GM19043 (cell line): ENCODE data around the gene ARL8B.

Experiments
- ATAC-seq: cut with Tn5 transposase; IDR thresholded peaks from one replicate; pipeline ENCODE4 v1.9.1; 2021; ENCODE audit warnings: low read depth; ENCODE audit not compliant: unreplicated experiment

The ARL8B gene

GRCh38 chr3:5185093-5185673 is 63.1 kb downstream of the ARL8B start:
- no peak for ATAC-seq

GRCh38 chr3:5186089-5186857 is 64.2 kb downstream of the ARL8B start:
- peak; percentile 20 for ATAC-seq

- ATAC-seq: no peak
Measured at GRCh38 chr3:5186858-5187155, 64.7 kb downstream of the ARL8B start.

GRCh38 chr3:5187156-5187919 is 65.2 kb downstream of the ARL8B start, which contains the start of gene EDEM1:
EDEM1 (plus strand) TSS chr3:5187707; CDS start chr3:5187806, 99 bp downstream.
- ATAC-seq: peak; percentile 76

GRCh38 chr3:5187920-5188418 is 65.9 kb downstream of the ARL8B start:
- peak; percentile 7 for ATAC-seq

- ATAC-seq: no peak
Measured at GRCh38 chr3:5188419-5189221, 66.5 kb downstream of the ARL8B start.

- no peak for ATAC-seq
Measured at GRCh38 chr3:5190147-5190791, 68.2 kb downstream of the ARL8B start.

GRCh38 chr3:5191555-5192304 is 69.6 kb downstream of the ARL8B start:
- ATAC-seq: peak; percentile 7

- ATAC-seq: no peak
Measured at GRCh38 chr3:5192571-5193365, 70.7 kb downstream of the ARL8B start.

- no peak for ATAC-seq
Measured at GRCh38 chr3:5194341-5194740, 72.2 kb downstream of the ARL8B start.

- ATAC-seq: peak; percentile 37
Measured at GRCh38 chr3:5194801-5195509, 72.9 kb downstream of the ARL8B start.

- no peak for ATAC-seq
Measured at GRCh38 chr3:5195605-5196004, 73.5 kb downstream of the ARL8B start.

- ATAC-seq: no peak
Measured at GRCh38 chr3:5197022-5197421, 74.9 kb downstream of the ARL8B start.

GRCh38 chr3:5197470-5198312 is 75.6 kb downstream of the ARL8B start:
- ATAC-seq: peak; percentile 59

GRCh38 chr3:5198313-5198677 is 76.2 kb downstream of the ARL8B start:
- ATAC-seq: no peak

GRCh38 chr3:5198986-5199731 is 77.1 kb downstream of the ARL8B start:
- peak; percentile 32 for ATAC-seq

GRCh38 chr3:5201536-5201935 is 79.4 kb downstream of the ARL8B start:
- ATAC-seq: no peak
